Chondrocyte (in vitro differentiated cells): ENCODE results near the gene GALNTL6. TPM values are rescaled to one million over a fixed set of nuclear protein-coding genes. Genes with fewer than 3 reads are reported as not detected.

Experiments used
- DNase-seq: peaks from one replicate; pipeline ENCODE4 v3.0.0; 2021; ENCODE audit warnings: mixed read lengths, low spot score
- H3K27ac Mint-ChIP-seq: one replicate; pipeline ENCODE4 v1.8.0; 2021; ENCODE audit warnings: mild to moderate bottlenecking, moderate library complexity, mixed read lengths; ENCODE audit not compliant: unreplicated experiment
- H3K27me3 Mint-ChIP-seq: 2 replicates; pipeline ENCODE4 v1.8.0; 2021; ENCODE audit warnings: low read depth, mixed read lengths
- H3K36me3 Mint-ChIP-seq: 2 replicates; pipeline ENCODE4 v1.8.0; 2021; ENCODE audit warnings: low read depth, mixed read lengths
- H3K4me1 Mint-ChIP-seq: 2 replicates; pipeline ENCODE4 v1.8.0; 2021; ENCODE audit warnings: low read depth, mild to moderate bottlenecking, mixed read lengths
- H3K4me3 Mint-ChIP-seq: one replicate; pipeline ENCODE4 v1.8.0; 2021; ENCODE audit warnings: mild to moderate bottlenecking, moderate library complexity, mixed read lengths; ENCODE audit not compliant: unreplicated experiment
- H3K9me3 Mint-ChIP-seq: 2 replicates; pipeline ENCODE4 v1.8.0; 2021; ENCODE audit warnings: low read depth, mixed read lengths
- total RNA-seq: library from RNA; stranded (reverse); gene quantifications from 3 replicates; pipeline ENCODE4 v1.2.1, GENCODE V29; 2021
- TF ChIP-seq, protein P1 (sequence below): fragments of 200-600 bp; sonication (generic); IDR thresholded peaks from 2 replicates; pipeline ENCODE4 v1.5.0; 2021; ENCODE audit warnings: antibody characterized with exemption, mild to moderate bottlenecking, moderate library complexity

Gene GALNTL6
- total RNA-seq, 1 donor from 2014 or later = not detected

DNA sequence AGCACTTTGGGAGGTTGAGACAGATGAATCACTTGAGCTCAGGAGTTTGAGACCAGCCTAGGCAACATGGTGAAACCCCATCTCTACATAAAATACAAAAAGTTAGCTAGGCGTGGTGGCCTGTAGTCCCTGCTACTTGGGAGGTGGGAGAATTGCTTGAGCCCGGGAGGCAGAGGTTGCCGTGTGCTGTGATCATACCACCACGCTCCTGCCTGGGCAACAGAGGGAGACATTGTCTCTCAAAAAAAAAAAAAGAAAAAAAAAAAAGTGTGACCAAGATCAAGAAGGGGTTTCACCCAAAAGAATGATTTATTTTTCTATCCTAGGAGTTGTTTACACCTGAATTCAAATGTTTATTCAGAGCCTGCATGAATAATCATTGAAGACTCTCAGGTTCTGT lies 783.0 kb downstream of the GALNTL6 start:
- H3K9me3 Mint-ChIP-seq = peaks cover 2% of the 10 kb centered on the region
- H3K27ac Mint-ChIP-seq = no peak overlapping the region
- H3K4me1 Mint-ChIP-seq = no peaks in the 10 kb centered on the region
- no peak for DNase-seq
- H3K4me3 Mint-ChIP-seq = no peak overlapping the region
- H3K27me3 Mint-ChIP-seq = no peaks in the 10 kb centered on the region
- no peaks in the 10 kb centered on the region for H3K36me3 Mint-ChIP-seq
- TF ChIP-seq, protein P1, sequence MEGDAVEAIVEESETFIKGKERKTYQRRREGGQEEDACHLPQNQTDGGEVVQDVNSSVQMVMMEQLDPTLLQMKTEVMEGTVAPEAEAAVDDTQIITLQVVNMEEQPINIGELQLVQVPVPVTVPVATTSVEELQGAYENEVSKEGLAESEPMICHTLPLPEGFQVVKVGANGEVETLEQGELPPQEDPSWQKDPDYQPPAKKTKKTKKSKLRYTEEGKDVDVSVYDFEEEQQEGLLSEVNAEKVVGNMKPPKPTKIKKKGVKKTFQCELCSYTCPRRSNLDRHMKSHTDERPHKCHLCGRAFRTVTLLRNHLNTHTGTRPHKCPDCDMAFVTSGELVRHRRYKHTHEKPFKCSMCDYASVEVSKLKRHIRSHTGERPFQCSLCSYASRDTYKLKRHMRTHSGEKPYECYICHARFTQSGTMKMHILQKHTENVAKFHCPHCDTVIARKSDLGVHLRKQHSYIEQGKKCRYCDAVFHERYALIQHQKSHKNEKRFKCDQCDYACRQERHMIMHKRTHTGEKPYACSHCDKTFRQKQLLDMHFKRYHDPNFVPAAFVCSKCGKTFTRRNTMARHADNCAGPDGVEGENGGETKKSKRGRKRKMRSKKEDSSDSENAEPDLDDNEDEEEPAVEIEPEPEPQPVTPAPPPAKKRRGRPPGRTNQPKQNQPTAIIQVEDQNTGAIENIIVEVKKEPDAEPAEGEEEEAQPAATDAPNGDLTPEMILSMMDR = peak; percentile 22

DNA sequence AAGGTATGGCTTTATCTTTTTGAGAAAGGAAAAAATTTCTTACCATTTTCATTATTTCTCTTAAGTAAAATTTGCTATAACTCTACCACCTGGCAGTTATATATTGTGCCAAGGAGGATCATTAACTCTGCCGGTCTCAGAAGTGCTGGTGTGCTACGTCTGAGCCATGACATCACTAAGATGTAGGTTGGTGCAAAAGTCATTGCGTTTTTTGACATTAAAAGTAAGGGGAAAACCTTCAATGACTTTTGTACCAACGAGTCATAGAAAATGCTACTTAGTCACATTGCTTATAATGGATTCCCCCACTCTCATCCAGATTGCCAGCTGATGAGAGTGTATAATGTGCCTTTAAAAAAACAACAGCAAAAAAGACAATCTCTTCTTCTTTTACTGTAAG lies 786.4 kb downstream of the GALNTL6 start:
- no peaks in the 10 kb centered on the region for H3K36me3 Mint-ChIP-seq
- DNase-seq = no peak
- TF ChIP-seq, protein P1 = no peak
- H3K9me3 Mint-ChIP-seq = no peaks in the 10 kb centered on the region
- H3K27ac Mint-ChIP-seq = no peak overlapping the region
- no peaks in the 10 kb centered on the region for H3K4me1 Mint-ChIP-seq
- H3K4me3 Mint-ChIP-seq = no peak overlapping the region
- no peaks in the 10 kb centered on the region for H3K27me3 Mint-ChIP-seq

DNA sequence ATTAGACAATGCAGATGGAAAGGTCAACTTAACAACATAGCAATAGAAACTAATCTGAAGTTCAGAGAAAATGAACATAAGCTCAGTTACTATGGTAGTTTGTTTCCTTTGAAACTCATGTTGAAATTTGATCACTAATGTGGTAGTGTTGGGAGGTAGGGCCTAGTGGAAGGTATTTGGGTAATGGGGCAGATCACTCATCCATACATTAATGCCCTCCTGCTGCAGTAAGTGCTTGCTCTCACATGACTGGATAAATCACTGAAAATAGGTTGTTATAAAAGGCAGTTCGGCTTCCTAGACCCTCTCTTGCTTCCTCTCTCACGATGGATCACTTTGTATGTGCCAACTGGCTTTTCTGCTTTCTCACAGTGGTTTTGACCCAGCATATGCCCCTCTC lies 788.0 kb downstream of the GALNTL6 start:
- Mint-ChIP-seq H3K27ac (no peak overlapping the region), H3K27me3 (peaks cover 2% of the 10 kb centered on the region), H3K4me1 (no peaks in the 10 kb centered on the region), H3K9me3 (no peaks in the 10 kb centered on the region), H3K4me3 (no peak overlapping the region), H3K36me3 (no peaks in the 10 kb centered on the region)
- DNase-seq = no peak
- TF ChIP-seq, protein P1 = no peak

DNA sequence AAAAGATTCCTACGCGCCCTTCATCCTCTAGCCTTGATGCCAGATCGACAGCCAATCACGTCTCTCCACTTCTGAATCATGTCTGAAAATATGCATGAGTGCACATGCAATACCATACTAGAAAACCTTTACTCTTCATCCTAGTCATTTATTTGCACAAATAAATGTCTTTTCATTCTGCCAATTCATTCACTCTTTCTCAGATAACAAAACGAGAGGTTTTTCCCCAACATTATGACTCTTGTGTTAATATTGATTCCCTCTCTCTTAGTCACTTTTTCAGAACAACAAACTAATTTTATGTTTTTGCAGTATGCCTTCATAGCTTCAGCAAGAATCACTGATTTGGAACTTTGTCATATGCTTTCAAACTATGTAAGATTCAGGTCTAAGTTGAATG lies 806.0 kb downstream of the GALNTL6 start:
- Mint-ChIP-seq H3K9me3 (peaks cover 1% of the 10 kb centered on the region), H3K27me3 (peaks cover 6% of the 10 kb centered on the region)
- TF ChIP-seq, protein P1 = no peak

DNA sequence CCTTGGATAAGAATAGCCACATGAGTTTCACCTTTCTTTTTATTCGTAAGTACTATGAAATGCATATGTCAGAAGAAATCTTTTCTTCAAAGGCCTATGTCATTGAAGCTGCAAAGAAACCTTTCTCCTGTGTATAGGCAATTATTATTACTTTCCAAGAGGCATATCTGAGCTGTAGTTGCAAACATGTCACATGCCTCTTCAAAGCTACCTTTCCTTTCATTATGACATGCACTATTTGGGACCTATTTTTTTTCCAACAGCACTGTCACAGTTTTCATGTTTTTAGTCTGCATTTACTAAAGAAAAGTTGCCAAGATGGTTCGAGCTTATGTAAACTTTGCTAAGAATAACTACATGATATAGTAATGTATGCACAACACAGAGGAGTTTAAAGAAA lies 806.6 kb downstream of the GALNTL6 start:
- H3K4me3 Mint-ChIP-seq = no peak overlapping the region
- no peaks in the 10 kb centered on the region for H3K36me3 Mint-ChIP-seq
- TF ChIP-seq, protein P1 = no peak
- H3K4me1 Mint-ChIP-seq = no peaks in the 10 kb centered on the region
- H3K27ac Mint-ChIP-seq = no peak overlapping the region
- H3K9me3 Mint-ChIP-seq = peaks cover 3% of the 10 kb centered on the region
- DNase-seq = no peak
- H3K27me3 Mint-ChIP-seq = peaks cover 8% of the 10 kb centered on the region

More for the DNA sequence above, 806.0 kb downstream of the GALNTL6 start:
- Mint-ChIP-seq H3K4me1 (no peaks in the 10 kb centered on the region), H3K27ac (no peak overlapping the region), H3K36me3 (no peaks in the 10 kb centered on the region), H3K4me3 (no peak overlapping the region)
- no peak for DNase-seq
